Right lobe of liver (tissue), 6 donors: Measurements from ENCODE around the gene SDS. TPM values are rescaled to one million over a fixed set of nuclear protein-coding genes. Genes with fewer than 3 reads are reported as not detected.

Experiments used
- ATAC-seq, 4 donors: fragments of 200-7000 bp; cut with Tn5 transposase; one replicate each; pipeline ENCODE4 v1.9.1; 2020; ENCODE audit warnings: mild to moderate bottlenecking in 4 of 4, moderate library complexity in 4 of 4
- DNase-seq, 3 donors: peaks; one replicate each; pipeline ENCODE4 v3.0.0-alpha.2; 2020
- H3K27ac ChIP-seq, 3 donors: fragments of 200-600 bp; one replicate each; pipeline ENCODE4 v1.8.0; 2022
- H3K27me3 ChIP-seq, 2 donors: fragments of 200-600 bp; one replicate each; pipeline ENCODE4 v1.8.0; 2022
- H3K36me3 ChIP-seq, 4 donors: fragments of 200-600 bp; sonication (generic) in 1 of 4; one replicate each; pipeline versions ENCODE4 v1.5.1 to v1.8.0; 2017 to 2022; ENCODE audit warnings: control low read depth in 1 of 4
- H3K4me1 ChIP-seq, 4 donors: fragments of 200-600 bp; sonication (generic) in 1 of 4; one replicate each; pipeline versions ENCODE4 v1.5.1 to v1.8.0; 2017 to 2022; ENCODE audit warnings: control low read depth in 1 of 4
- H3K4me3 ChIP-seq, 3 donors: fragments of 200-600 bp; one replicate each; pipeline ENCODE4 v1.8.0; 2022
- H3K9me3 ChIP-seq, 4 donors: fragments of 200-600 bp; sonication (generic) in 1 of 4; one replicate each; pipeline versions ENCODE4 v1.5.1 to v1.8.0; 2017 to 2022; ENCODE audit warnings: control low read depth in 1 of 4
- POLR2A ChIP-seq: fragments of 450-650 bp; IDR thresholded peaks from one replicate; pipeline ENCODE4 v1.6.1; 2017; ENCODE audit warnings: antibody characterized with exemption, mild to moderate bottlenecking
- WGBS: methylation state at CpG from one replicate; pipeline ENCODE4 v1.1.6; 2018; ENCODE audit warnings: low coverage, low lambda C conversion rate; ENCODE audit not compliant: insufficient coverage; ENCODE audit errors: missing lambda C conversion rate; 5-methylcytosine and 5-hydroxymethylcytosine counted together
- intact Hi-C, 2 donors: fragments of 100-400 bp; cut with DNase I; formaldehyde crosslinking; loops; one replicate each; pipeline versions ENCODE4 v1.11.2 to v1.14.1; 2022
- total RNA-seq, 6 experiments: library from RNA; depleted of rRNA in 2 of 6; stranded (reverse); fragments of >200 nt in 2 of 6; fragmentation: NEBNext Ultra II Directional in 3 of 6; extraction: Animal tissue kit (Norgen Biotek cat#: 25700) in 3 of 6; gene quantifications; one replicate each; pipeline versions ENCODE4 v1.1.0 to v1.2.4, GENCODE V29; 2016 to 2023
- TF ChIP-seq, protein P1 (sequence below), 4 donors: fragments of 200-600 bp in 3 of 4; fragments of 450-650 bp in 1 of 4; IDR thresholded peaks; one replicate each; pipeline versions ENCODE4 v1.5.1 to v1.8.0; 2016 to 2022; ENCODE audit warnings: antibody characterized with exemption in 4 of 4, mild to moderate bottlenecking in 2 of 4
- donor health status: DM: no; HTN: yes; CAD: no.
- donor health status: DM: no; HTN: no; CAD: no.
- donor health status: DM: no; HTN: no; CAD: no.
- donor health status: DM: no; HTN: yes; CAD: no.
- donor health status: DM: no; HTN: yes; CAD: no.

SDS gene
- total RNA-seq, 6 experiments from 2014 or later = 208 to 722 (median 309) TPM

- ATAC-seq = no peak
- intact Hi-C loops = no loop called here
- WGBS = no CpG with 5 or more reads among the region's 14 CpGs
These were observed 18.9 kb downstream of the SDS start for GRCh38 chr12:113384778-113385177.

DNA sequence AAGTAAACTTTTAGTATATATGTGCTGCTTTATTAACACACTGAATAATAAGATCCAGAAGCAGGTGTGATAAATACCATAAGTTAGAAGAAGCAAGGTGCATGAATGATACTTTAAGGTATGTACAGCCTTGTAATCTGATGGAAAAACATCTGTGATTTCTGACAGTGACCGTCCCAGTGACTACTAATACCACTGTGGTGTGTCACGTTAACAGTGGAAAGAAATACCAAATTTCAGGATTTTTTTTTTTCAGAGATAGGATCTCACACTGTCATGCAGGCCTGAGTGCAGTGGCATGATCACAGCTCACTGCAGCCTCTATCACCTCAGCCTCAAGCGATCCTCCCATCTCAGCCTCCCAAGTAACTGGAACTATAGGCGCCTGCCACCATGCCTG, 21.5 kb downstream of the SDS start:
- H3K4me3 ChIP-seq = no peak overlapping the region
- no peak for ATAC-seq
- TF ChIP-seq, protein P1, sequence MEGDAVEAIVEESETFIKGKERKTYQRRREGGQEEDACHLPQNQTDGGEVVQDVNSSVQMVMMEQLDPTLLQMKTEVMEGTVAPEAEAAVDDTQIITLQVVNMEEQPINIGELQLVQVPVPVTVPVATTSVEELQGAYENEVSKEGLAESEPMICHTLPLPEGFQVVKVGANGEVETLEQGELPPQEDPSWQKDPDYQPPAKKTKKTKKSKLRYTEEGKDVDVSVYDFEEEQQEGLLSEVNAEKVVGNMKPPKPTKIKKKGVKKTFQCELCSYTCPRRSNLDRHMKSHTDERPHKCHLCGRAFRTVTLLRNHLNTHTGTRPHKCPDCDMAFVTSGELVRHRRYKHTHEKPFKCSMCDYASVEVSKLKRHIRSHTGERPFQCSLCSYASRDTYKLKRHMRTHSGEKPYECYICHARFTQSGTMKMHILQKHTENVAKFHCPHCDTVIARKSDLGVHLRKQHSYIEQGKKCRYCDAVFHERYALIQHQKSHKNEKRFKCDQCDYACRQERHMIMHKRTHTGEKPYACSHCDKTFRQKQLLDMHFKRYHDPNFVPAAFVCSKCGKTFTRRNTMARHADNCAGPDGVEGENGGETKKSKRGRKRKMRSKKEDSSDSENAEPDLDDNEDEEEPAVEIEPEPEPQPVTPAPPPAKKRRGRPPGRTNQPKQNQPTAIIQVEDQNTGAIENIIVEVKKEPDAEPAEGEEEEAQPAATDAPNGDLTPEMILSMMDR (IDR thresholded peaks at IDR 0.05) = no peak
- no peak for TF ChIP-seq POLR2A
- H3K9me3 ChIP-seq = no peaks in the 10 kb centered on the region
- intact Hi-C loops = no loop called here
- peaks cover 0 to 5% (median 2%) of the 10 kb centered on the region in 4 donors for H3K36me3 ChIP-seq
- 96% methylated on average over 3 of the region's 4 CpGs for WGBS
- H3K27ac ChIP-seq = no peak overlapping the region
- H3K27me3 ChIP-seq = no peaks in the 10 kb centered on the region
- no peak for DNase-seq
- no peaks in the 10 kb centered on the region for H3K4me1 ChIP-seq

More at GRCh38 chr12:113384778-113385177, 18.9 kb downstream of the SDS start:
- no peak overlapping the region for H3K27ac ChIP-seq
- no peak overlapping the region for H3K4me3 ChIP-seq
- H3K27me3 ChIP-seq = no peaks in the 10 kb centered on the region
- H3K36me3 ChIP-seq = peaks cover 0 to 5% (median under 1%) of the 10 kb centered on the region in 4 donors
- no peaks in the 10 kb centered on the region for H3K9me3 ChIP-seq
- no peak for TF ChIP-seq POLR2A
- TF ChIP-seq, protein P1 (IDR thresholded peaks at IDR 0.05) = no peak
- no peak for DNase-seq
- no peaks in the 10 kb centered on the region for H3K4me1 ChIP-seq

DNA sequence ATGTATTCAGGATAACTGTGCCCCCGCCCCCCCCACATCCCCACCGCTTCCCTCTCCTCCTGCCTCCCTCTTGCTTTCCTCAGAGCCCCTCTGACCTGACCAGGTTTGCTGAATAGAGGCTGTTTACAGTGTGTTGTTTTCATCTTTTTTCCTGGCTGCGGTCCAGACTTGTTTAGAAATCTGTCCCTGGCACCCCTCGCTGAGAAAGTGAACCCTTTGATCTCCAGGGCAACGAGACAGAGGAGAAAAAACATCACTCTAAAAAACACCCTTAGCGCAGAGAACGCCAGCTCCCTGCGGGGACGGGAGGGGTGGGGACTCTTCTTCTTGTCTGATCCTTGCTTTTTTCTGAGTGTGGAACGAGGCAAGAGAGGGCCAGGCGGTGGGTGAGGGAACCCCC, 22.5 kb downstream of the SDS start:
- TF ChIP-seq, protein P1 (IDR thresholded peaks at IDR 0.05) = no peak
- no peak for TF ChIP-seq POLR2A
- H3K27ac ChIP-seq = no peak overlapping the region
- H3K36me3 ChIP-seq = peaks cover 0 to 5% (median 2%) of the 10 kb centered on the region in 4 donors
- WGBS = 50% methylated on average over 11 of the region's 11 CpGs
- ATAC-seq (peak in 3 of 4 donors; percentile 9 to 29 (median 13)), DNase-seq (no peak)
- H3K4me1 ChIP-seq = no peaks in the 10 kb centered on the region
- H3K4me3 ChIP-seq = no peak overlapping the region
- no peaks in the 10 kb centered on the region for H3K27me3 ChIP-seq
- intact Hi-C loops = no loop called here
- no peaks in the 10 kb centered on the region for H3K9me3 ChIP-seq

DNA sequence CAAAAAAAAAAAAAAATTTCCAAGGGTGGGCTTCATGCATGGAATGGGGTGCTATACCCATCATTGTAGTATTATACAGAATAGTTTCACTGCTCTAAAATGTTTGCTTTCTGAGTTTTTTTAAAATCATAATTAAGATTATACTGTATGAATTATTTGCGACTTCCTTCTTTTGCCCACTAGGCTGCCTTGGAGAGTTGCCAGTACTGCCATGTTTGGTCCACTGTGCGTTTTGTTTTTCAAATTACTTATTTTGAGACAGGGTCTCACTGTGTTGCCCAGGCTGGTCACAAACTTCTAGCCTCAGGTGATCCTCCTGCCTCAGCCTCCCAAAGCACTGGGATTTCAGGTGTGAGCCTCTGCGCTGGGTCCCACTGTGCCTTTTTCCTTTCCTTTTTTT, 25.4 kb downstream of the SDS start:
- DNase-seq (no peak), ATAC-seq (no peak)
- 72% methylated on average over 3 of the region's 3 CpGs for WGBS
- H3K36me3 ChIP-seq = peaks cover 0 to 8% (median 1%) of the 10 kb centered on the region in 4 donors
- TF ChIP-seq, protein P1 (IDR thresholded peaks at IDR 0.05) = no peak
- TF ChIP-seq POLR2A = no peak
- H3K4me1 ChIP-seq = no peaks in the 10 kb centered on the region
- no peaks in the 10 kb centered on the region for H3K27me3 ChIP-seq
- no peak overlapping the region for H3K27ac ChIP-seq
- H3K4me3 ChIP-seq = no peak overlapping the region
- H3K9me3 ChIP-seq = no peaks in the 10 kb centered on the region
- intact Hi-C loops = no loop called here
